ENCODE measurements around the gene GPR3. TPM values are rescaled to one million over a fixed set of nuclear protein-coding genes. Genes with fewer than 3 reads are reported as not detected.

Gene GPR3
- total and polyA plus RNA-seq, 4 donors = 0.51 to 1.8 (median 0.94) TPM

GRCh38 chr1:27355683-27356082 lies 36.7 kb upstream of the GPR3 start:
- DNase-seq (no peak), ATAC-seq (ENCODE audit: insufficient read depth, low FRiP score) (no peak)
- 85 to 88% methylated on average over 5 of the region's 5 CpGs for WGBS, 2 donors
- Histone ChIP-seq H3K9me3 (ENCODE audit: control insufficient read depth in 4 of 4, insufficient read depth in 3 of 4, low read length in 3 of 4) (no peaks in the 10 kb centered on the region), H3K9ac (ENCODE audit: insufficient read depth in 1 of 2, low read length in 2 of 2) (no peak overlapping the region), H3K4me1 (ENCODE audit: control insufficient read depth in 5 of 5, insufficient read depth in 5 of 5, low read length in 5 of 5) (peaks cover 0 to 12% (median 3%) of the 10 kb centered on the region in 5 donors), H3K4me3 (no peak overlapping the region), H3K27ac (ENCODE audit: low read depth in 1 of 2, low read length in 1 of 2) (no peak overlapping the region), H3K36me3 (ENCODE audit: control insufficient read depth in 4 of 4, insufficient read depth in 4 of 4, low read length in 4 of 4) (peaks cover 0 to 62% (median 5%) of the 10 kb centered on the region in 4 donors), H3K27me3 (ENCODE audit: control insufficient read depth in 3 of 3, insufficient read depth in 3 of 3, low read length in 2 of 3) (peaks cover 0 to 3% (median 2%) of the 10 kb centered on the region in 3 donors)
- no peak for TF ChIP-seq CTCF (IDR thresholded peaks at IDR 0.05; ENCODE audit: control extremely low read depth, extremely low read depth)

- no peak for TF ChIP-seq CTCF (IDR thresholded peaks at IDR 0.05; ENCODE audit: control extremely low read depth, extremely low read depth)
- 88 to 91% methylated on average over 13 of the region's 13 CpGs for WGBS, 2 donors
- ATAC-seq (ENCODE audit: insufficient read depth, low FRiP score) (no peak), DNase-seq (no peak)
- no peak overlapping the region for H3K4me3 ChIP-seq
- no peak overlapping the region for H3K27ac ChIP-seq (ENCODE audit: low read depth in 1 of 2, low read length in 1 of 2)
- H3K27me3 ChIP-seq (ENCODE audit: control insufficient read depth in 3 of 3, insufficient read depth in 3 of 3, low read length in 2 of 3) = peaks cover 0 to 2% (median 0%) of the 10 kb centered on the region in 3 donors
- H3K36me3 ChIP-seq (ENCODE audit: control insufficient read depth in 4 of 4, insufficient read depth in 4 of 4, low read length in 4 of 4) = peaks cover 0 to 67% (median 5%) of the 10 kb centered on the region in 4 donors
- H3K4me1 ChIP-seq (ENCODE audit: control insufficient read depth in 5 of 5, insufficient read depth in 5 of 5, low read length in 5 of 5) = peaks cover 0 to 6% (median 3%) of the 10 kb centered on the region in 5 donors
- H3K9ac ChIP-seq (ENCODE audit: insufficient read depth in 1 of 2, low read length in 2 of 2) = no peak overlapping the region
- H3K9me3 ChIP-seq (ENCODE audit: control insufficient read depth in 4 of 4, insufficient read depth in 3 of 4, low read length in 3 of 4) = no peaks in the 10 kb centered on the region
Measured at GRCh38 chr1:27356277-27356618, 36.2 kb upstream of the GPR3 start.

- TF ChIP-seq CTCF (IDR thresholded peaks at IDR 0.05; ENCODE audit: control extremely low read depth, extremely low read depth) = no peak
- Histone ChIP-seq H3K4me1 (ENCODE audit: control insufficient read depth in 5 of 5, insufficient read depth in 5 of 5, low read length in 5 of 5) (peaks cover 0 to 4% (median 0%) of the 10 kb centered on the region in 5 donors), H3K9ac (ENCODE audit: insufficient read depth in 1 of 2, low read length in 2 of 2) (no peak overlapping the region), H3K36me3 (ENCODE audit: control insufficient read depth in 4 of 4, insufficient read depth in 4 of 4, low read length in 4 of 4) (peaks cover 0 to 71% (median 5%) of the 10 kb centered on the region in 4 donors), H3K27me3 (ENCODE audit: control insufficient read depth in 3 of 3, insufficient read depth in 3 of 3, low read length in 2 of 3) (peaks cover 0 to 2% (median 0%) of the 10 kb centered on the region in 3 donors), H3K4me3 (no peak overlapping the region), H3K9me3 (ENCODE audit: control insufficient read depth in 4 of 4, insufficient read depth in 3 of 4, low read length in 3 of 4) (no peaks in the 10 kb centered on the region), H3K27ac (ENCODE audit: low read depth in 1 of 2, low read length in 1 of 2) (no peak overlapping the region)
- 77 to 79% methylated on average over 37 of the region's 37 CpGs for WGBS, 2 donors
- DNase-seq (no peak), ATAC-seq (ENCODE audit: insufficient read depth, low FRiP score) (no peak)
Measured at GRCh38 chr1:27356619-27357280, 35.7 kb upstream of the GPR3 start.
